ENCODE measurements around the gene SNX2. TPM values are rescaled to one million over a fixed set of nuclear protein-coding genes. Genes with fewer than 3 reads are reported as not detected.
"Not testable (repeated sequence)": the region's sequence is repeated elsewhere in the genome, so short reads cannot be mapped to it uniquely, and the experiment has no call there.

Gene SNX2
- 52.5 and 59.3 TPM in 2 replicates for polyA plus RNA-seq (2014; cell fraction: cytosol; rRNA removed)
- polyA plus RNA-seq (2014; cell fraction: nucleus; rRNA removed), result 13.3 and 20.9 TPM in 2 replicates

- peak; percentile 87 for DNase-seq (ENCODE audit: low spot score)
Measured at GRCh38 chr5:122774861-122775549, at the start of gene SNX2. TSS of gene SNX2 (plus strand) at chr5:122775080. CDS start at chr5:122775104, 24 bp downstream.

GRCh38 chr5:122727112-122727541 is 47.8 kb upstream of the SNX2 start:
- DNase-seq (ENCODE audit: low spot score), result no peak

- no peak for DNase-seq (ENCODE audit: low spot score)
Measured at GRCh38 chr5:122730037-122730436, 44.8 kb upstream of the SNX2 start.

GRCh38 chr5:122730456-122730855 is 44.4 kb upstream of the SNX2 start:
- no peak for DNase-seq (ENCODE audit: low spot score)

GRCh38 chr5:122736086-122736845 is 38.6 kb upstream of the SNX2 start:
- no peak for DNase-seq (ENCODE audit: low spot score)

- no peak for DNase-seq (ENCODE audit: low spot score)
Measured at GRCh38 chr5:122738088-122738487, 36.8 kb upstream of the SNX2 start.

- peak; percentile 21 for DNase-seq (ENCODE audit: low spot score)
Measured at GRCh38 chr5:122741681-122742080, 33.2 kb upstream of the SNX2 start.

- no peak for DNase-seq (ENCODE audit: low spot score)
Measured at GRCh38 chr5:122743261-122743660, 31.6 kb upstream of the SNX2 start.

GRCh38 chr5:122745597-122745996 is 29.3 kb upstream of the SNX2 start:
- no peak for DNase-seq (ENCODE audit: low spot score)

GRCh38 chr5:122749886-122750285 is 25.0 kb upstream of the SNX2 start:
- DNase-seq (ENCODE audit: low spot score), result no peak

GRCh38 chr5:122751293-122751782 is 23.5 kb upstream of the SNX2 start:
- no peak for DNase-seq (ENCODE audit: low spot score)

GRCh38 chr5:122753500-122753899 is 21.4 kb upstream of the SNX2 start:
- DNase-seq (ENCODE audit: low spot score), result no peak

GRCh38 chr5:122755783-122756182 is 19.1 kb upstream of the SNX2 start:
- no peak for DNase-seq (ENCODE audit: low spot score)

GRCh38 chr5:122756264-122756911 is 18.5 kb upstream of the SNX2 start:
- no peak for DNase-seq (ENCODE audit: low spot score)

GRCh38 chr5:122757285-122757684 is 17.6 kb upstream of the SNX2 start:
- no peak for DNase-seq (ENCODE audit: low spot score)

- no peak for DNase-seq (ENCODE audit: low spot score)
Measured at GRCh38 chr5:122759241-122760070, 15.4 kb upstream of the SNX2 start.

- DNase-seq (ENCODE audit: low spot score), result peak; percentile 39
Measured at GRCh38 chr5:122760236-122760635, 14.6 kb upstream of the SNX2 start.

GRCh38 chr5:122761115-122761514 is 13.8 kb upstream of the SNX2 start:
- no peak for DNase-seq (ENCODE audit: low spot score)

- not testable (repeated sequence) for DNase-seq (ENCODE audit: low spot score)
Measured at GRCh38 chr5:122761896-122762295, 13.0 kb upstream of the SNX2 start.

- no peak for DNase-seq (ENCODE audit: low spot score)
Measured at GRCh38 chr5:122766130-122766529, 8.8 kb upstream of the SNX2 start.

- DNase-seq (ENCODE audit: low spot score), result no peak
Measured at GRCh38 chr5:122770477-122770876, 4.4 kb upstream of the SNX2 start.

Measured in SK-N-DZ (cell line).